HG03280 (cell line): ENCODE data around the gene PEX7.
"Not testable (repeated sequence)": the region's sequence is repeated elsewhere in the genome, so short reads cannot be mapped to it uniquely, and the experiment has no call there.

ENCODE experiments used
- ATAC-seq: cut with Tn5 transposase; IDR thresholded peaks from one replicate; pipeline ENCODE4 v1.9.1; 2021; ENCODE audit warnings: mild to moderate bottlenecking, moderate library complexity; ENCODE audit not compliant: unreplicated experiment

Gene PEX7

DNA sequence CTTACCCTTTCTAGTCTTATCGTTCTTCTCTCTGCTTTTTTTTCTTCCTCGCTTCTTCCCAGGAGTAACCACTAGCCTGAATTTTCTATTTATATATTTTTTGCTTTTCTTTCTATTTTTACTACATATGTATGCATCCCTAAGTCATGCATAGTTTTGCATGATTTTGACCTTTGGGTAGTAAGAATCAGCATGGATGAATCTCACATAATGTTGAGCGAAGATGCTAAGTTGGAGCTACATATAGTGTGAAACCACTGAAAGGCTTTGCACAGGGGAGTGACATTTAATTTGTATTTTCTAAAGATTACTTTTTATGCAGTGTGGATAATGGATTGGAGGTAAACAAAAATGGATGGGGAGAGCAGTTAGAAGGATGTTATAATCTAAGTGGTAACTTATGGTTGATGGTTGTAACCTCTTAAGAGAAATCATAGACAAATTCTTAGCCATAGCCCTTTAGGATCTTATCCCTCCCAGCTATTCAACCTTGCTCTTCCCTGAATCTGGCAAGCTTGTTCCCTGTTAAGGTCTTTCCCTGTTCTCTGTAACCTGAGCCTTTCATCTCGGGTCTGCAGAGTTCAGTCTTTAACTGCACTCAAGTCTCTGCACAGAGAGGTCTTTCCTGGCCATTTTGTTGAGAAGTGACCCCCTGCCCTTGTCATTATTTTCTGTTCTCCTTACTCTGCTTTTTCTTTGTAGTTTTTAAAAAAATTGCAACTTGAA, 18.0 kb downstream of the PEX7 start:
- ATAC-seq = no peak

- ATAC-seq = no peak
Observed at GRCh38 chr6:136843210-136843609, 20.8 kb downstream of the PEX7 start.

DNA sequence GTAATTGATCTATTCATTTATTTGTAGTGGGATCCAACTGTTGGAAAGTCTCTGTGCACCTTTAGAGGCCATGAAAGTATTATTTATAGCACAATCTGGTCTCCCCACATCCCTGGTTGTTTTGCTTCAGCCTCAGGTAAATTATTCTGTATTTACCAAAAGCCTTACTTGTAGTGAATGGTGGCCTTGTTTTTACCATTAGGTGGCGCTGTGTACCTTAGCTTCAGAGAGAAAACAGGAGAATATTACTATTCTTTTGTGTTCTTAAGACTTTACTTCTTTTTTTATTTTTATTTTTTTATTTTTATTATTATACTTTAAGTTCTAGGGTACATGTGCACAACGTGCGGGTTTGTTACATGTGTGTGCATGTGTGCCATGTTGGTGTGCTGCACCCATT, 23.7 kb downstream of the PEX7 start:
- ATAC-seq = no peak

- not testable (repeated sequence) for ATAC-seq
Observed at GRCh38 chr6:136846477-136846876, 24.1 kb downstream of the PEX7 start.

GRCh38 chr6:136849979-136850563, 27.7 kb downstream of the PEX7 start:
- ATAC-seq = not testable (repeated sequence)

DNA sequence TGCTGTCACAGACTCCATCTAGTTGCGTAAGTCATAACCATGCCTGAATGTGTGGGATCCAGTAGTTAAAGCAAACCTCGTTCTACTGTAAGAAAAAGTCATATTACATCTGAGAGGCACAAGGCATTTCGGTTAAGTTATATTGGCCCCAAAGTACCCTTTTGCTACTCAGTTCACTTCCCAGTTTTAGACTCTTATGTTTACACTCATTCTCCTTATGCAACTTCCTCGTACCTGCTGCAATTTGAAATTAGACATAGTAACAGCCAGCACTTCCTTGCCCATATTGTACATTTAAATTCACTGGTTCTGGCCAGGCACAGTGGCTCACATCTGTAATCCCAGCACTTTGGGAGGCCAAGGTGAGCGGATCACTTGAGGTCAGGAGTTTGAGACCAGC, 37.0 kb downstream of the PEX7 start:
- no peak for ATAC-seq

GRCh38 chr6:136860043-136860442, 37.7 kb downstream of the PEX7 start:
- ATAC-seq = no peak

- no peak for ATAC-seq
Observed at GRCh38 chr6:136862662-136863061, 40.3 kb downstream of the PEX7 start.

GRCh38 chr6:136863752-136864151, 41.4 kb downstream of the PEX7 start:
- no peak for ATAC-seq

GRCh38 chr6:136864676-136865075, 42.3 kb downstream of the PEX7 start:
- no peak for ATAC-seq

- no peak for ATAC-seq
Observed at GRCh38 chr6:136866872-136867416, 44.6 kb downstream of the PEX7 start.

DNA sequence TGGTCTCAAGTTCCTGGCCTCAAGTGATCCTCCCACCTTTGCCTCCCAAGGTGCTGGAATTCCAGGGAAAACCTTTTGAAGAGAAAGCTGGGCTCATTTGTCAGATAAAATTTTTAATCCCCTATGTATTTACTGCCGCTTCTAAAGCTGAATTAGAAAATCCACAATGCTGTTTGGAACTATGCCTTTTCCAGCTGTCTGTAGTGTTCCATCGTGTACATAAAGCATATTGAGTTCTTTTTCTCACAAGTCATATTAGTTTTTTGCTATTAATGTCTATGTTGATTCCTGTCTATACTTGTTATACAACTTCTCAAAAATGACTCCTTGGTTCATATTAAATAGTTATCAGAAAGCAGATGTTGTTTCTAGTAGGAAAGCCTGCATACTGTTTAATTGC, 47.1 kb downstream of the PEX7 start:
- ATAC-seq = no peak

GRCh38 chr6:136873748-136874147, 51.4 kb downstream of the PEX7 start:
- ATAC-seq = no peak

DNA sequence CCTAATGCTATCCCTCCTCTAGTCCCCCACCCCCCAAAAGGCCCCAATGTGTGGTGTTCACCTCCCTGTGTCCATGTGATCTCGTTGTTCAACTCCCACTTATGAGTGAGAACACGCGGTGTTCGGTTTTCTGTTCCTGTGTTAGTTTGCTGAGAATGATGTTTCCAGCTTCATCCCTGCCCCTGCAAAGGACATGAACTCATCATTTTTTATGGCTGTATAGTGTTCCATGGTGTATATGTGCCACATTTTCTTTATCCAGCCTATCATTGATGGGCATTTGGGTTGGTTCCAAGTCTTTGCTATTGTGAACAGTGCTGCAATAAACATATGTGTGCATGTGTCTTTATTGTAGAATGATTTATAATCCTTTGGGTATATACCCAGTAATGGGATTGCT, 54.1 kb downstream of the PEX7 start:
- ATAC-seq = not testable (repeated sequence)

DNA sequence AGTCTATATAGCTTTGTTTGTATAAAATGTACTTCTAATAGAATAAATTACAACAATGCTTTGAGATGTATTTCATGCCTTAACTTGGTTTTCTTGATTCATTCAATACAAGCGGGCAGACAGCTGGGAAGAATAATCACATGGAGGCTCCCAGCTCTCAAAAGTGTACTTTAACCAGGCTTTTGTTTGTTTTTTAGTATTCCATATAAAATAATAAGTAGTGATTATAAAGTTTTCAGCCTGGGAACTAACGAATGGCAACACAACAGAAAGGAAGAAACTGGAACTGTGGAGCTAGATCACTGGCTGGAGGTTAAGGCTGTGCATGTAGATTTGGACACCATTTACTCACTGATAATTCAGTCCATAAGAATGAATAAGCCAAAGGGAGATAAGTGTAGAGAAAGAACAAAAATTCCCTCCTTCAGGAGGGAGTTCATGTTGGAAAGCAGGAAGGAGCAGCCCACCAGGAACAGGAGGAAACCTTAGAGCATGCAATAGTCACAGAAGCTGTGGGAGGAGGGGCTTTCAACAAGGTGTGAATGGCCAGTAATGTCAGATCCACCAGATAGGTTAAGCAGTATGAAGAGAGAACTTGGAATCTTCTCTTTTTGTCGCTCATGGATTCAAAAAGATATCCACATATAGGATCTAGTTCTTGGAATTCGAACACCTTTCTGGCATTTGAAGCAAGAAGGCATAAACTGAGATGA, 58.5 kb downstream of the PEX7 start:
- ATAC-seq = no peak

- no peak for ATAC-seq
Observed at GRCh38 chr6:136886091-136886490, 63.7 kb downstream of the PEX7 start.

DNA sequence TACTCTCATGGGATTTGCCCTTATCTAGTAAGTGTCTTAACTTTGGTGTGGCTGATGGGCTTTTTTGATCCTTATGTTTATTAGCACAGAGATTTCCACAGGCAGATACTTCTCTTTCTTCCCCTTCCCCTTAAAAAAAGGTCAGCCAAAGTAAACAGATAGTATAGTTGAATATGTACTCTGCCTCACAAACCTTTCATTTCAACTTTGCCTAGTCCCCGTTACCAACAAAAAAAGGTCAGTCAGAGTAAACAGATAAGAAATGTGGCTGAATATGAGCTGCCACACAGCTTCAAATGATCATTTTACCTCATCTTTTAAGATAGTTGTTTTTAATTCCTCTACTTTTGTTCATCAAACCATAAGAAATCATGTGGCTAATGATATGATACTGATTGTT, 65.6 kb downstream of the PEX7 start:
- no peak for ATAC-seq

- no peak for ATAC-seq
Observed at GRCh38 chr6:136889271-136890193, 67.1 kb downstream of the PEX7 start.

GRCh38 chr6:136890194-136890839, 67.9 kb downstream of the PEX7 start:
- ATAC-seq = no peak

GRCh38 chr6:136890986-136891385, 68.6 kb downstream of the PEX7 start:
- no peak for ATAC-seq
